A549 (cell line): ENCODE data around the gene SSBP3. TPM values are rescaled to one million over a fixed set of nuclear protein-coding genes. Genes with fewer than 3 reads are reported as not detected.

Experiments
- ATAC-seq, 2 experiments: fragments of 200-7000 bp in 1 of 2; fragments of >200 bp in 1 of 2; cut with Nextera tagmentation in 1 of 2; cut with Tn5 transposase in 1 of 2; 3 replicates each; pipeline versions ENCODE4 v1.8.0 to v1.9.1; 2018 to 2020; ENCODE audit warnings: mild to moderate bottlenecking in 1 of 2, moderate library complexity in 1 of 2
- CTCF ChIA-PET: fragments of 300-600 bp; sonication (Branson Sonifier 250); formaldehyde crosslinking; extraction: SDS; loops from one replicate; lab custom pipeline; 2021; ENCODE audit warnings: antibody characterized with exemption, inconsistent platforms; lab: Yijun Ruan, JAX
- POLR2A ChIA-PET: fragments of 350-600 bp; formaldehyde crosslinking; extraction: SDS; loops from one replicate; lab custom pipeline; 2021; ENCODE audit warnings: antibody characterized with exemption, inconsistent platforms; lab: Yijun Ruan, JAX
- DNase-seq, 2 experiments: peaks; one replicate each; pipeline versions ENCODE4 v3.0.0 to v3.0.0-alpha.2; 2011 to 2016; ENCODE audit warnings: low read depth in 1 of 2, low spot score in 1 of 2
- FAIRE-seq: peaks from 2 replicates; lab custom pipeline; 2011; peaks lifted over from hg19 to GRCh38; lab: Jason Lieb, UNC
- H3K27ac ChIP-seq, 2 experiments: fragments of >200 bp; sonication (Bioruptor Twin); formaldehyde crosslinking; 3 replicates each; pipeline ENCODE4 v1.5.1; 2016 to 2017
- H3K4me1 ChIP-seq: fragments of >200 bp; sonication (Bioruptor Twin); formaldehyde crosslinking; 3 replicates; pipeline ENCODE4 v1.6.1; 2016
- H3K4me2 ChIP-seq: fragments of >200 bp; sonication (Bioruptor Twin); formaldehyde crosslinking; 3 replicates; pipeline ENCODE4 v1.6.1; 2016
- H3K4me3 ChIP-seq: fragments of >200 bp; sonication (Bioruptor Twin); formaldehyde crosslinking; 3 replicates; pipeline ENCODE4 v1.5.1; 2016
- H3K9me3 ChIP-seq: fragments of >200 bp; sonication (Bioruptor Twin); formaldehyde crosslinking; 3 replicates; pipeline ENCODE4 v1.6.1; 2016
- CBX2 ChIP-seq: fragments of 200-600 bp; sonication (generic); IDR thresholded peaks from 2 replicates; pipeline ENCODE4 v1.6.1; 2016; ENCODE audit warnings: low read depth, mild to moderate bottlenecking, borderline replicate concordance
- CHD2 ChIP-seq: fragments of 150-350 bp; IDR thresholded peaks from 2 replicates; pipeline ENCODE4 v1.6.1; 2014; ENCODE audit warnings: low read length; ENCODE audit not compliant: partially characterized antibody
- E2F6 ChIP-seq: IDR thresholded peaks from 2 replicates; pipeline ENCODE4 v1.6.1; 2012; ENCODE audit warnings: low read depth, borderline replicate concordance
- EHF ChIP-seq: fragments of 250-450 bp; sonication (Bioruptor Pico); IDR thresholded peaks from 2 replicates; pipeline ENCODE4 v1.5.0; 2020; ENCODE audit warnings: mild to moderate bottlenecking
- EHMT2 ChIP-seq: fragments of 200-600 bp; sonication (generic); IDR thresholded peaks from 2 replicates; pipeline ENCODE4 v1.6.1; 2016; ENCODE audit warnings: antibody characterized with exemption, low read depth, mild to moderate bottlenecking, moderate library complexity
- EP300 ChIP-seq, 2 experiments: fragments of >200 bp; sonication (Bioruptor Twin); formaldehyde crosslinking; IDR thresholded peaks; 2 replicates in 1 of 2; 3 replicates in 1 of 2; pipeline ENCODE4 v1.6.1; 2016 to 2017
- ESRRA ChIP-seq: fragments of 150-350 bp; IDR thresholded peaks from 2 replicates; pipeline ENCODE4 v1.6.1; 2014; ENCODE audit warnings: mild to moderate bottlenecking, low read length, borderline replicate concordance
- GATA3 ChIP-seq: IDR thresholded peaks from 2 replicates; pipeline ENCODE4 v1.6.1; 2012; ENCODE audit warnings: borderline replicate concordance
- HOXA7 ChIP-seq: fragments of 250-450 bp; sonication (Bioruptor Pico); IDR thresholded peaks from 2 replicates; pipeline ENCODE4 v1.5.0; 2020; ENCODE audit warnings: mild to moderate bottlenecking, moderate library complexity
- JUN ChIP-seq, 2 experiments: fragments of >200 bp; sonication (Bioruptor Twin); formaldehyde crosslinking; IDR thresholded peaks; 2 replicates in 1 of 2; 3 replicates in 1 of 2; pipeline ENCODE4 v1.6.1; 2016 to 2017
- MYC ChIP-seq: IDR thresholded peaks from 2 replicates; pipeline ENCODE4 v1.6.1; 2012; ENCODE audit warnings: mild to moderate bottlenecking, inconsistent platforms, low read length, improper control_type of control experiment, borderline replicate concordance
- PHF8 ChIP-seq: fragments of 200-600 bp; sonication (generic); IDR thresholded peaks from 2 replicates; pipeline ENCODE4 v1.6.1; 2016; ENCODE audit warnings: low read depth, mild to moderate bottlenecking, antibody characterized with exemption, moderate library complexity, borderline replicate concordance
- POLR2A ChIP-seq: IDR thresholded peaks from 2 replicates; pipeline ENCODE4 v1.6.1; 2012; ENCODE audit warnings: mild to moderate bottlenecking, low read length
- REST ChIP-seq: fragments of 200-600 bp; sonication (generic); IDR thresholded peaks from 2 replicates; pipeline ENCODE4 v1.6.1; 2016; ENCODE audit warnings: antibody characterized with exemption, mild to moderate bottlenecking, moderate library complexity
- RFX5 ChIP-seq: fragments of 450-650 bp; IDR thresholded peaks from 2 replicates; pipeline ENCODE4 v1.7.1; 2014; ENCODE audit warnings: antibody characterized with exemption, mild to moderate bottlenecking, moderate library complexity
- USF2 ChIP-seq: fragments of 450-650 bp; IDR thresholded peaks from 2 replicates; pipeline ENCODE4 v1.6.1; 2014; ENCODE audit warnings: antibody characterized with exemption
- ZSCAN20 ChIP-seq: fragments of 250-450 bp; sonication (Bioruptor Pico); IDR thresholded peaks from 2 replicates; pipeline ENCODE4 v1.8.0; 2022; ENCODE audit warnings: mild to moderate bottlenecking, moderate library complexity
- WGBS: methylation state at CpG from one replicate; pipeline ENCODE4 v1.1.6; 2017; ENCODE audit errors: missing lambda C conversion rate; 5-methylcytosine and 5-hydroxymethylcytosine counted together
- polyA plus RNA-seq, 4 experiments: library from polyadenylated mRNA; depleted of rRNA in 3 of 4; stranded (reverse); fragments of >200 nt; fragmentation: RNase III in 1 of 4; extraction: RNeasy Plus Mini Kit Qiagen cat#74134 plus additional on column Dnase treatment in 1 of 4; gene quantifications; 2 replicates in 3 of 4; 3 replicates in 1 of 4; pipeline ENCODE4 v1.2.3, GENCODE V29; 2011 to 2017
- TF ChIP-seq, protein P1 (sequence below): IDR thresholded peaks from 2 replicates; pipeline ENCODE4 v1.6.1; 2012
- TF ChIP-seq, protein P2 (sequence below): fragments of >200 bp; sonication (Bioruptor Twin); formaldehyde crosslinking; IDR thresholded peaks from 3 replicates; pipeline ENCODE4 v1.5.1; 2016

Gene SSBP3
- polyA plus RNA-seq, 2 of the 4 experiments (the other 2 are of a cell fraction) = 7.2 to 9.1 TPM

DNA sequence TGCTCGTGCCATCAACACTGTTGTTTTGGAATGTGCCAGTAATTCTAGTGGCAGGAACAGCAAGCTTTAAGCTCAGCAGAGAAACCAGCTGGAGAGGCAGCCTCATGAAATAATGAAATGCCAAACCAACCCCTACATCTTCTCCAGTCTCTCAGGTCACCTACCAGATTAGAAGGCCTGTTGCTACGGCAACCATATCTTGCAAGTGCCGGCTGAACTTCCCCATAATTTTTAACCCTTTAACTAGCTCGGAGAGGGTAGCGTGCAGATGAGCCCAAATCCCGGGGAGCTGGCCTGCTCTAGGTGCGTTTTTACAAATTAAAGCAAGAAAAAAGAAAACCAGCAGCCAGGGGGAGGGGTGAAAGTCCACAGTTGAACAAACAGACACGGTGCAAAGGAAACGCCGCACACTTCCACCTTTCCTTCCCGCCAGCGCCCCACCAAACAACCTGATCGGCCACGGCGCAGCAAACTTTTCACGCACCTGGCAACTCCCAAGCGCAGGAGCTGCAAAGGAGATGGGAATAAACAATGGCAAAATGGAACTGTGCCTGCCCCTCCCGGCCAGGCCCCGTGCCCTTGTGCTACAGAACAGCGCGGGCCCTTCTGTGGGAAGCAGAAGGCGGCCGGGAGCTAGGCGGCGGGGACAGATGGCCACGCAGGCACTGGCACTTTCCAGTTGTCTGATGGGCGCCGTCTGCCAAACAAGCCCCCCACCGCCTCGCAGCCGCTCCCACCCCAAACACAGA, 50.1 kb downstream of the SSBP3 start:
- Histone ChIP-seq H3K9me3 (no peaks in the 10 kb centered on the region), H3K4me2 (no peak overlapping the region), H3K4me1 (no peaks in the 10 kb centered on the region), H3K27ac (no peak overlapping the region), H3K4me3 (no peak overlapping the region)
- FAIRE-seq = no peak
- 90% methylated on average over 26 of the region's 31 CpGs for WGBS
- POLR2A ChIA-PET = no interaction called here
- ATAC-seq = no peak
- no peak for TF ChIP-seq EHF
- TF ChIP-seq E2F6 = no peak
- TF ChIP-seq EHMT2 = no peak
- no peak for TF ChIP-seq EP300 (IDR thresholded peaks at IDR 0.05)
- TF ChIP-seq HOXA7 (CRISPR knock-in tag) = no peak
- TF ChIP-seq MYC = no peak
- no peak for TF ChIP-seq REST
- TF ChIP-seq JUN (IDR thresholded peaks at IDR 0.05) = no peak
- no peak for TF ChIP-seq USF2
- TF ChIP-seq, protein P1, sequence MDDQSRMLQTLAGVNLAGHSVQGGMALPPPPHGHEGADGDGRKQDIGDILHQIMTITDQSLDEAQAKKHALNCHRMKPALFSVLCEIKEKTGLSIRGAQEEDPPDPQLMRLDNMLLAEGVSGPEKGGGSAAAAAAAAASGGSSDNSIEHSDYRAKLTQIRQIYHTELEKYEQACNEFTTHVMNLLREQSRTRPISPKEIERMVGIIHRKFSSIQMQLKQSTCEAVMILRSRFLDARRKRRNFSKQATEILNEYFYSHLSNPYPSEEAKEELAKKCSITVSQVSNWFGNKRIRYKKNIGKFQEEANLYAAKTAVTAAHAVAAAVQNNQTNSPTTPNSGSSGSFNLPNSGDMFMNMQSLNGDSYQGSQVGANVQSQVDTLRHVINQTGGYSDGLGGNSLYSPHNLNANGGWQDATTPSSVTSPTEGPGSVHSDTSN = no peak
- no peak for TF ChIP-seq PHF8
- no peak for TF ChIP-seq ESRRA
- TF ChIP-seq RFX5 = no peak
- TF ChIP-seq, protein P2, sequence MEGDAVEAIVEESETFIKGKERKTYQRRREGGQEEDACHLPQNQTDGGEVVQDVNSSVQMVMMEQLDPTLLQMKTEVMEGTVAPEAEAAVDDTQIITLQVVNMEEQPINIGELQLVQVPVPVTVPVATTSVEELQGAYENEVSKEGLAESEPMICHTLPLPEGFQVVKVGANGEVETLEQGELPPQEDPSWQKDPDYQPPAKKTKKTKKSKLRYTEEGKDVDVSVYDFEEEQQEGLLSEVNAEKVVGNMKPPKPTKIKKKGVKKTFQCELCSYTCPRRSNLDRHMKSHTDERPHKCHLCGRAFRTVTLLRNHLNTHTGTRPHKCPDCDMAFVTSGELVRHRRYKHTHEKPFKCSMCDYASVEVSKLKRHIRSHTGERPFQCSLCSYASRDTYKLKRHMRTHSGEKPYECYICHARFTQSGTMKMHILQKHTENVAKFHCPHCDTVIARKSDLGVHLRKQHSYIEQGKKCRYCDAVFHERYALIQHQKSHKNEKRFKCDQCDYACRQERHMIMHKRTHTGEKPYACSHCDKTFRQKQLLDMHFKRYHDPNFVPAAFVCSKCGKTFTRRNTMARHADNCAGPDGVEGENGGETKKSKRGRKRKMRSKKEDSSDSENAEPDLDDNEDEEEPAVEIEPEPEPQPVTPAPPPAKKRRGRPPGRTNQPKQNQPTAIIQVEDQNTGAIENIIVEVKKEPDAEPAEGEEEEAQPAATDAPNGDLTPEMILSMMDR = no peak
- CTCF ChIA-PET = interaction anchor here (1.1 kb wide), 1 partner anchor 133 kb away, joined by 3 read pairs; no protein-coding TSS in a partner anchor
- DNase-seq = no peak

GRCh38 chr1:54354899-54355298, 51.3 kb downstream of the SSBP3 start:
- Histone ChIP-seq H3K9me3 (no peaks in the 10 kb centered on the region), H3K4me3 (no peak overlapping the region), H3K4me2 (no peak overlapping the region), H3K4me1 (no peaks in the 10 kb centered on the region), H3K27ac (no peak overlapping the region)
- 62% methylated on average over 6 of the region's 6 CpGs for WGBS
- TF ChIP-seq ZSCAN20 (CRISPR knock-in tag) = no peak
- no peak for TF ChIP-seq CHD2
- no peak for TF ChIP-seq GATA3
- no peak for TF ChIP-seq ESRRA
- no peak for TF ChIP-seq CBX2
- no peak for TF ChIP-seq POLR2A
- no peak for FAIRE-seq
- no peak for DNase-seq
- ATAC-seq = no peak
- ChIA-PET CTCF (no interaction called here), POLR2A (no interaction called here)
